Coronary artery (tissue), 2 donors: Measurements from ENCODE around the gene UNCX.

ENCODE experiments used
- DNase-seq: peaks from one replicate; pipeline ENCODE4 v3.0.0-alpha.2; 2017; ENCODE audit warnings: low spot score
- H3K27ac ChIP-seq, 2 donors: fragments of 200-600 bp; sonication (generic); one replicate each; pipeline ENCODE4 v1.5.1; 2016 to 2019
- H3K4me3 ChIP-seq: fragments of 200-600 bp; sonication (generic); 2 replicates; pipeline ENCODE4 v1.5.1; 2016; ENCODE audit warnings: mild to moderate bottlenecking, moderate library complexity
- CTCF ChIP-seq: fragments of 200-600 bp; sonication (generic); IDR thresholded peaks from one replicate; pipeline ENCODE4 v1.5.1; 2019; ENCODE audit warnings: antibody characterized with exemption

The UNCX gene

DNA sequence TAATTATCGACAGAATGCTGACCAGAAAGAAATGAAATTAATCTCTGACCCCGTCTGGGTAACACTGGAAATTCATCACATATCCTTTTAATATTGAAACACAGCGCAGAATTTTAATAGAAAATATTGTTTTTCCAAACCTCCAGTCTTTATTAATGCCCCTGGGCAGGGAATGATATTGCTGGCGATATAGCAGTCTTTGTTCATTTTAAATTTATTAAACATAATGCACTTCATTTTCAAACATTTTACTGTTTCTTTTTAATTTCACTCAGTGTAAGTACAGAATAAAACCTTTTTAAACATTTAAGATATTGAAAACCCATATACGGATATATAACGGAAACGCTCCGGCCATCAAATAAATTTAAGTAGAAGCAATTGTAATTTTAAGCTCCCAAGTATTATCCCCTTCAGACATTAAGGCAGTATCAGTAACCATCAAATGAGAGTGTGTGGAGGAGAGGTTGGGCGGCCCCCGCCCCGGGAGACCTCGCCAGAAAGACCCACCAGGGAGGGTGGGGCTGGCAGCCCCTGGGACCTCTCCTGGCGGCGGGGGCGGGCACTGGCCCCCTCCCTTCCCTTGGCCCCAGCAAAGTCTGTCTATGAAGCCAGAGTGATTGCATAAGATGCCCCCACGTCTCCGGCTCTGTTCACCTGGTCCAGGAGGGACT is 10.8 kb downstream of the UNCX start:
- TF ChIP-seq CTCF, result no peak

GRCh38 chr7:1243964-1244416 is 11.3 kb downstream of the UNCX start:
- no peak for TF ChIP-seq CTCF
- no peak for DNase-seq
- no peak overlapping the region for H3K4me3 ChIP-seq
- H3K27ac ChIP-seq, result no peak overlapping the region

More for the DNA sequence above, 10.8 kb downstream of the UNCX start:
- no peak for DNase-seq
- no peak overlapping the region for H3K4me3 ChIP-seq
- H3K27ac ChIP-seq, result no peak overlapping the region

DNA sequence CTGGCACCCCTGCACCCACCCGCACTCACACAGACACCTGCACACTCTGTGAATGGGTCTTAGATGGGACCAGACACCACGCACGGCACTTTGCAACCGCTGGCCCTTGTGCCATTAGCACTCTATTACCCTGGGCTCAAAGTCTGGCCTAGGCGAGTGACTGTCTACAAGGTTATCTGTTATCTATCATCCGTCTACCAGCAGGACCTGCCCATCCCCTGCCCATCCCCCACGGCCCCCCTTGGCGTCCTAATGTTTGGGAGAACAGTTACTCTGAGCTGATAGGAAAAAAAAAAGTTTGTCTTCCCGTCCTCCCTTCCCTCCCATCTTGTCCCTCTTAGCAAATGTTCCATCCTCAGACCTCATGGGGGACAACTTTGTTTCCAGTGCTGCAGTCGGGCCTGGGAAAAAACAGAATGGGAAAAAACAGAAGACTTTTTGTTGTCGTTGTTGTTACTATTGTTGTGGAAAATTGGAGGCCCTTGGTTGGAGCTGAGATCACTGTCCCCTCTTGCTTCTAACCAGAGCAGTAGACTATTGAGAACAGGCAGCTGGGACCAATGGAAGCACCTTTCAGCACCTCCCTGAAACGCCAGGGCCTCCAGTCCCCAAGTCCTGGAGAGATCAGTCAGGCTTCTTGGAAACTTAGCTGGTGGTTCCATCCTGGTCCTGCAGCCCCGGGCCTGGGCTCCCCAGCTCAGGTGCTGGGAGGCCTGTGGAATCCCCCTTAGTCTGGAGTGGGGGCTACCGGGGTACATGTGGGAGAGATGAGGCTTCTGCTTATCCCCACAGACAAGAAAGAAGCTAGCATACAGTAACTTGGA is 12.2 kb downstream of the UNCX start:
- TF ChIP-seq CTCF, result no peak
- DNase-seq, result no peak
- H3K27ac ChIP-seq, result no peak overlapping the region
- no peak overlapping the region for H3K4me3 ChIP-seq

GRCh38 chr7:1245524-1246050 is 12.9 kb downstream of the UNCX start:
- no peak for DNase-seq
- Histone ChIP-seq H3K27ac (no peak overlapping the region), H3K4me3 (no peak overlapping the region)
- no peak for TF ChIP-seq CTCF

DNA sequence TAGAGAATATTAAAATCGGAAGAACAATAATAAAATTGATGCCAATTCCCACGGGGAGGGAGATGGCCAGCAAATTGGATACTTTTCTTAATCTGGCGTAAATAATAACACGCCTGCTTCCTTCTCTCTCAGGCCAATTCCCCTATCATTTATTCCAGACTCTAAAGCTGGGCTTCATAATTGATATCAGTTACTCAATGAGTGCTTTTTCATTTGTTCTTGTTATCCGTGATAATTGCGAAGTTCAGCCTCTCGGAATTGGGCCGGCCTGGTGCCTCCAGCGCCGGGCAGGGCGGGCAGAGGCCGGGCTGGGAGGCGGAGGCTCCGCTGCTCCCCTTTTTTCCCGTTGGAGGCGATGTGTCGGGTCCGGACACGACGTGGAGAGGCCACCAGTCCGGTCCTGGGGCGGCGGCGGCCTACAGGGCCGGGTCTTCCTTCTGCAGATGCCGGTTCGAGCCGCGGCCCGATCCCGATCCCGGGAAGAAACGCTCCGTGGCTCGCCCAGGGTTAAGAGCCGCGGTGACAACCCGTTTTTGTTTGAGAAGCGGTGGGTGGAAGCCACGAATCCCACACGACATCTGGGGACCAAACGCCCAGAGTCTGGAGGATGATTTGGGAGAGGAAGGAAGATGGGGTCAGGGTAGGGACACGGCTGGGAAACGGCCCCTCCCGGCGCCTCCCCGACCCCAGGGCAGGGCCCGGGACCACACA is 13.6 kb downstream of the UNCX start:
- Histone ChIP-seq H3K27ac (no peak overlapping the region), H3K4me3 (peak overlapping the region; percentile 41)
- DNase-seq, result no peak
- TF ChIP-seq CTCF, result no peak

- no peak for DNase-seq
- no peak overlapping the region for H3K27ac ChIP-seq
- no peak for TF ChIP-seq CTCF
- H3K4me3 ChIP-seq, result peak overlapping the region; percentile 41
Observed at GRCh38 chr7:1246871-1247526, 14.3 kb downstream of the UNCX start.
